HepG2 (cell line): ENCODE results near the gene FBN3. TPM values are rescaled to one million over a fixed set of nuclear protein-coding genes. Genes with fewer than 3 reads are reported as not detected.

Source experiments
- ARNT2 ChIP-seq: sonication (generic); formaldehyde crosslinking; IDR thresholded peaks from 2 replicates; pipeline ENCODE4 v1.8.0; 2022; ENCODE audit warnings: mild to moderate bottlenecking, low read depth, missing genetic modification reagents, moderate library complexity
- ARNTL ChIP-seq: sonication (generic); formaldehyde crosslinking; IDR thresholded peaks from 2 replicates; pipeline ENCODE4 v1.4.0; 2020; ENCODE audit warnings: mild to moderate bottlenecking, missing genetic modification reagents
- CBFB ChIP-seq: sonication (generic); formaldehyde crosslinking; IDR thresholded peaks from 2 replicates; pipeline ENCODE4 v1.4.0; 2020; ENCODE audit warnings: missing genetic modification reagents
- FOXK2 ChIP-seq: fragments of 450-650 bp; IDR thresholded peaks from 2 replicates; pipeline ENCODE4 v1.6.1; 2016
- GABPA ChIP-seq, 2 experiments: IDR thresholded peaks; 2 replicates each; pipeline ENCODE4 v1.6.1; 2011 to 2016; ENCODE audit warnings: low read depth in 2 of 2, low read length in 1 of 2, missing biosample characterization in 1 of 2, missing genetic modification characterization in 1 of 2
- HOMEZ ChIP-seq: IDR thresholded peaks from 2 replicates; pipeline ENCODE4 v1.6.1; 2016; ENCODE audit warnings: low read depth
- KDM4B ChIP-seq: sonication (generic); formaldehyde crosslinking; IDR thresholded peaks from 2 replicates; pipeline ENCODE4 v1.4.0; 2020; ENCODE audit warnings: missing genetic modification reagents
- MTF1 ChIP-seq: sonication (generic); formaldehyde crosslinking; IDR thresholded peaks from 2 replicates; pipeline ENCODE4 v1.5.0; 2020; ENCODE audit warnings: missing genetic modification reagents
- MXI1 ChIP-seq: IDR thresholded peaks from 3 replicates; pipeline ENCODE4 v1.6.1; 2012; ENCODE audit warnings: low read depth, low read length, inconsistent platforms, borderline replicate concordance
- SMAD3 ChIP-seq: sonication (generic); formaldehyde crosslinking; IDR thresholded peaks from 2 replicates; pipeline ENCODE4 v1.4.0; 2020; ENCODE audit warnings: missing genetic modification reagents
- SOX5 ChIP-seq: IDR thresholded peaks from 2 replicates; pipeline ENCODE4 v1.6.1; 2016; ENCODE audit warnings: borderline replicate concordance
- ZBTB7A ChIP-seq: sonication (generic); formaldehyde crosslinking; IDR thresholded peaks from 2 replicates; pipeline ENCODE4 v1.8.0; 2022; ENCODE audit warnings: mild to moderate bottlenecking, missing genetic modification reagents
- ZNF407 ChIP-seq: sonication (generic); formaldehyde crosslinking; IDR thresholded peaks from one replicate; pipeline ENCODE4 v1.5.1; 2020; ENCODE audit warnings: mild to moderate bottlenecking, missing genetic modification reagents; ENCODE audit errors: not compliant biosample characterization
- ZNF431 ChIP-seq: sonication (generic); formaldehyde crosslinking; IDR thresholded peaks from 2 replicates; pipeline ENCODE4 v1.9.0; 2022; ENCODE audit warnings: missing genetic modification reagents, low read depth, mild to moderate bottlenecking, borderline replicate concordance
- ZNF562 ChIP-seq: sonication (generic); formaldehyde crosslinking; IDR thresholded peaks from 2 replicates; pipeline ENCODE4 v1.8.0; 2022; ENCODE audit warnings: missing genetic modification reagents, borderline replicate concordance
- ZNF639 ChIP-seq: conservative IDR thresholded peaks from 2 replicates; pipeline ENCODE4 v1.6.1; 2018; ENCODE audit warnings: missing genetic modification reagents
- ZNF788 ChIP-seq: sonication (generic); formaldehyde crosslinking; IDR thresholded peaks from 2 replicates; pipeline ENCODE4 v1.5.0; 2020; ENCODE audit warnings: mild to moderate bottlenecking, missing genetic modification reagents, borderline replicate concordance
- polyA plus RNA-seq, 8 experiments: library from polyadenylated mRNA; depleted of rRNA in 3 of 8; stranded (reverse) in 7 of 8; unstranded in 1 of 8; fragments of >200 nt; fragmentation: Illumina TruSeq in 4 of 8; extraction: Trizol in 4 of 8; gene quantifications; 2 replicates each; pipeline versions ENCODE4 v1.2.1 to v1.2.3, GENCODE V29; 2011 to 2016; ENCODE audit warnings: low read depth in 4 of 8, missing spikeins in 1 of 8, mixed read lengths in 1 of 8; ENCODE audit not compliant: insufficient read depth in 1 of 8
- total RNA-seq, 5 experiments: library from RNA; depleted of rRNA; stranded (reverse); fragments of >200 nt; fragmentation: Illumina TruSeq; extraction: Trizol; gene quantifications; 2 replicates each; pipeline ENCODE4 v1.2.3, GENCODE V29; 2016; ENCODE audit warnings: low read depth in 1 of 5

FBN3 gene
- total and polyA plus RNA-seq, 2 of the 13 experiments (the other 11 are each of a cell fraction or from before 2014, with no cell fraction given): 0.20 to 1.3 TPM

GRCh38 chr19:8085598-8086408, 63.6 kb downstream of the FBN3 start (continued):
- TF ChIP-seq ZNF407 (CRISPR knock-in tag) (no peak), FOXK2 (peak; percentile 48; the same call in 1 of the 2 replicates), SOX5 (CRISPR knock-in tag) (peak; percentile 96), ARNT2 (CRISPR knock-in tag) (0 out of 2 replicates have a peak, but pooled peaks have one; percentile 56), ZNF788 (peak; percentile 82; the same call in 1 of the 2 replicates), HOMEZ (CRISPR knock-in tag) (0 out of 2 replicates have a peak, but pooled peaks have one; percentile 53), SMAD3 (CRISPR knock-in tag) (peak; percentile 58; the same call in 1 of the 2 replicates), ARNTL (peak; percentile 76), ZNF562 (CRISPR knock-in tag) (no peak), ZNF639 (CRISPR knock-in tag) (peak; percentile 77), KDM4B (CRISPR knock-in tag) (peak; percentile 89; the same call in 1 of the 2 replicates), ZNF431 (CRISPR knock-in tag) (0 out of 2 replicates have a peak, but pooled peaks have one; percentile 25), ZBTB7A (CRISPR knock-in tag) (0 out of 2 replicates have a peak, but pooled peaks have one; percentile 62), MTF1 (CRISPR knock-in tag) (no peak), MXI1 (peak; percentile 74; the same call in 1 of the 3 replicates), CBFB (CRISPR knock-in tag) (peak; percentile 50; the same call in 1 of the 2 replicates), GABPA (IDR thresholded peaks at IDR 0.05; ENCODE audit: low read depth, low read length) (peak; percentile 46; the same call in 1 of the 2 replicates), GABPA (CRISPR knock-in tag; IDR thresholded peaks at IDR 0.05; ENCODE audit: low read depth) (peak; percentile 85)
